HG02885 (cell line): Measurements from ENCODE around the gene MUC2.

Experiments
- ATAC-seq: cut with Tn5 transposase; IDR thresholded peaks from one replicate; pipeline ENCODE4 v1.9.1; 2021; ENCODE audit warnings: mild to moderate bottlenecking; ENCODE audit not compliant: unreplicated experiment, poor library complexity

MUC2 gene

DNA sequence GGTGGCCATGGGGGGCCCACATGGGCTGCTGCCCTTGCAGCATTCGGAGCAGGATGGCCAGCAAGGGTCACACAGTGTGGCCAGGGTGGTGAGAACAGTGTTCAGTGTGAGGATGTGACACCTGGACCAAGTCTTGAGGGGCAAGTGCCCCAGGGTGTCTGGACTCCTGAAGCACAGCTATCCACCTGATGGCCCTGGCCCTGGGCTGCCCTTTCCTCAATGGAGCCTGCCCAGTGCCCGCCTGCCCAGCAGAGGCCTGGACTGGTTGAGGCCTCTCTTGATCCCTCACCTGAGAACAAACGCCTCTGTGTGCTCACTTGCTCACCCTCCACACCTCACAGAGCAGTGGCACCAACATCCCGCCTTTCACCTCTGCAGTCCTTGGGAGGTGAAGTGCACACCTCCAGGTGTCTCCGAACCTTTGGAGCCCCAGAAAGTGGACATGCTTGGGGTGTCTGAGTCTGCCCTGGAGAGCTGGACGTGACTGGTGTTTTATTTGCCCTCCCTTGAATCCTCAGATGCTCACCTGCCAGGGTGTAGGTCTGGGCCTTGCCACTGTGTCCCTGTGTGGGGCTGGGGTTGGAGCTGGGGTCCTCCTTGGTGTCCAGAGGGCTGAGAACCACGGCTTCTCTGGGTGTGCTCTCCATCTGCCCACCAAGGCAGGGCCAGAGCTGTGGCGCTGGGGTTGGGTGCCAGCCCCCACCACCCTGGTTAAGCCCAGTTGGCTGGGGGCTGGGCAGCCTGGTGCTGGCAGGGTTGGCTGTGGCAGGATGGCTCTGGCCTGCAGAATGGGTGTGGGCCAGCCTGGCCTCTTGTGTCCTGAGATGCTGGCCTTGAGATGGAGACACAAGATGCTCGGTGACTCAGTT, 3.8 kb upstream of the MUC2 start:
- no peak for ATAC-seq

DNA sequence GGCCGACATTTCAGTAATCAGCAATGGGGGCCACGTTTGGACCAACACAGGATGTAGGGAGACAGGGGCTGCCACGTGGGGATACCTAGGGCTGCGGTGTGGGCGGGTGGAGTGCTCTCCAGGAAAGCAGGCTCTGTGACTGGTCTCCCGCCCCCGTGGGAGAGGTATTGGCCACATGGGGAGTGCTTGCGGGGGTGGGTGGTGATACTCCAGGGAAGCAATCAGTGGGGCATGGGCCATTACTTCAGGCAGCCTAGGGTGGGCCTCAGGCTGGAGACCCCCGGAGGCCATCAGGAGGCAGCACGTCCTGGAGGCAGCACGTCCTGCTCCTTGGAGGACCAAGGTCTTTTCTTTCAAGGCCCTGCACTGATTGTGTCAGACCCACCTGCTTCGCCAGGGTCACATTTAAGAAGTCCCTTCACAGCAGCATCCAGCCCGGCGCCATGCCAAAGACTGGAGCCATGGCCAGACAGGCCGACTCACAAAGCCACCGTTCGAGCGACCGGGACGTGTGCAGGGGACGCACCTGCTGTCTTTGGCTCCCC, 3.0 kb upstream of the MUC2 start:
- no peak for ATAC-seq

DNA sequence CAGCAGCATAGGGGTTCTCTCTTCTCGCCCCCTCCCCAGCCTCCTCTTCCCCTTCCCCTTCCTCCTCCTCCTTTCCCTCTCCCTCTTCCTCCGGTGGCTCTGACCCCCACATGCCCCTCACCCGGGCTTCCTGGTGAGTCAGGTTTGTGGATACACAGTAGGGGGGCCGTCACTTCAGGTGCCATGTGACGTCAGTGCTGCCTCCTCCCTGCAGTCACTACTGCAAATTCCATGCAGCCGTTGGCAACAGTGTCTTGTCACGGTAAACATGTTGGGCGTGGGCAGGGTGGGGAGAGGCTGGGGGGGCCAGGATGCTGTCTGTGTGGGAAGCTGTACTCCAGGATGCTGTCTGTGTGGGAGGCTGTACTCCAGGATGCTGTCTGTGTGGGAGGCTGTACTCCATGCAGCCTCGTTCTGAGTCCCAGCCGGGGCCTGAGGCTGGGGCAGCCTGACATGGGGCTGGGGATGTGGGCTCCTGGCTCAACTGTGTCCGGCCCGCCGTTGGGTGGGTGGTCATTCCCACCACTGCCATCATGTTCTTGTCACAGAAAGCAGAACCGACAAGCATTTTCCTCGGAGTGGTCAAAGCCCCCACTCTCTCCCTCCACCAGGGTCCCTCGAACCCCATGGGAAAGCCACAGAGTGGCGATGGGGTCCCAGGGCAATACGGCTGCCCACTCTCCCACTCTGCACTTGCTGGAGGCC, 2.4 kb upstream of the MUC2 start:
- ATAC-seq = no peak

DNA sequence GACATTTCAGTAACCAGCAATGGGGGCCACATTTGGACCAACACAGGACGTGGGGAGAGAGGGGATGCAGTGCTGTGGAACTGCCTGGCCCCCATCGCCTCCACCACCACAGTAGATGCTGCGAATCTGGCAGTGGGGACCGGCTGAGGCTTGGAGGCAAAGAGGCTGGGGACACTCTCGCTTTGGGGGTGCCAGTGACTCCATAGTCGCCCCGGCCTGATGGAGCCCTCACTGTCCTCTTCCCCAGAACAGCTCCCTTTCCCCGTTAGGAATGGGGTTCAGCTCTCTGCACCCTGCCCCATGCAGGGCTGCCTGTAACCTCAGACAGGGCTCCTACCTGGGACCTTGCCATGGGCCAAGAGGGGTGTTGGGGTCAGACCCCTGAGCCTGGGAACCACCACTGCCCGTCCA, 1.8 kb upstream of the MUC2 start:
- no peak for ATAC-seq

DNA sequence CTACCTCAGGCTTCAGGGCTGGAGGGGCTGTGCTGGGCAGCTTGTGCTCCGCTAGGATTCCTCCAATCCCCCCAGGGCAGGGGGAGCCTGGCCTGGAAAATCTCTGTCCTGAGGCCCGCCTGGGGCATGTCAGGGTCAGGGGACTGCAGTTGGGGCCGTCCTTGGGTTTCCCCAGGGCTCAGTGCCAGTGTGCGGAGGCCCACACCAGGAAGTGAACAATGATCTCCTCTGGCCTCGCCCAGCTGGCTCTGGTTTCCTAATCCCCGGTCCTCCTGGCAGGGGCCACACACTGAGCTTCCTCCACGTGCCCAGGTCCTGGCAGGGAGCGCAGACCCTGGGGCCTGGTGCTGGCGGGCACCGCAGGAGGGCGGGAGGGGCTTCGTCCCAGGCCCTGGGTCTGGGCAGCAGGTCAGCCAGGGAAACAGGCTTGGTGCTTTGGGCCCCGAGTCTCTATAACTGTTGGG, 1.4 kb upstream of the MUC2 start:
- ATAC-seq = no peak

DNA sequence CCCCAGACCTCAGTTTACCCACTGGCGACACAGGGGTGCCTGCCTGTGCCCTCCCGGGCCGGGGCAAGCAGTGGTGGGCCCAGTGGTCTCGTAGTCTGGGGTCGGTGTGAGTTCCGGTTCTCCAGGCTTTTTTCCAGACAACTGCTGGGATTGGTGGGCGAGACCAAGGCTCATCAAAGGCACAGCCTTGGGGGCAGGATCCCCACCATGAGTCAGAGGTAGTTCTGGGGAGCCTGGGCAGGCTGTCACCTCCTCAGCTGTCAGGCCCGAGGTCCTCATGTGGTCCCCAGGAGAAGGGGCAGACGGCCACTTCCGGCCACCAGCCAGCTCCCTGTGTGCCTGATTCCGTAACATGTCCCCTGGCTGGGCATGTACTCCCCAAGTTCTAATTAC, 827 bp upstream of the MUC2 start:
- no peak for ATAC-seq

DNA sequence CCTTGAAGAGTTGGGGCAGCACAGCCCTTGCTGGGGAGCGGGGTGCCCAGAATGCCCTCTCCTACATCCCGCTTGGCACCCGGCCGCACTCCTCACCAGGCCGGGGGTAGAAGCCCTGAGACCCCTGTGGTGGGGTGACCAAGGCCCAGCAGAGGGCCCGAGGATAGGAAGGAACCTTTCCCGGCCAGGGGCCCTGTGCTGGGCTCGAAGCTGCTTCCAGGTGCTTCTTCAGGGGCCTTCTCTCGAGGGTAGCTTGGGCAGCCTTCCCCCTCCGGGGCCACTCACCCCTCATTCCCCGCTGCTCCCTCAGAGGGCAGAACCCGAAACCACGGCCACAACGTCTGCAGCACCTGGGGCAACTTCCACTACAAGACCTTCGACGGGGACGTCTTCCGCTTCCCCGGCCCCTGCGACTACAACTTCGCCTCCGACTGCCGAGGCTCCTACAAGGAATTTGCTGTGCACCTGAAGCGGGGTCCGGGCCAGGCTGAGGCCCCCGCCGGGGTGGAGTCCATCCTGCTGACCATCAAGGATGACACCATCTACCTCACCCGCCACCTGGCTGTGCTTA, 752 bp downstream of the MUC2 start:
- ATAC-seq = no peak

DNA sequence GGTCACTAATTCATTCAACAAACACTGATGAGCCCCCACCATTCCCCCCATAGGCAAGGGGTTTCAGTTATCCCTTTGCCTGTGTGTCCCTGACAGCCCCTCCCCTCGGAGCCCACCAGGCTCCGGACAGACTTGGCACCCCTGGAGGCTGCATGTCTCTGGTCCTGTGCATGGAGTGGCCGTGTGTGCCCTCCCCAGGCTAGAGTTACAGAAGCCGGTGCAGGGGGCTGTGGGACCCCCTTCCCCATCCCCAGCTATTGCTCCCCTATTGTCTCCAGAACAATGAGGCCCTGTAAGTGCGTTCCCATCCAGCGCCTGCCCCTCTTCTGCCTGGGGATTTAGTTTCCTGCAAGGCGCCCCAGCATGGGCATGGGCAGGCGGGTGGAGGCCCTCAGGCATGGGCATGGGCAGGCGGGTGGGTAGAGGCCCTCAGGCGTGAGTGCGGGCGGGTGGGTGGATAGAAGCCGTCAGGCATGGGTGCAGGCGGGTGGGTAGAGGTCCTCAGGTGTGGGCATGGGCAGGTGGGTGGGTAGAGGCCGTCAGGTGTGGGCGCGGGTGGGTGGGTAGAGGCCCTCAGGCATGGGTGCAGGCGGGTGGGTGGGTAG, 1.5 kb downstream of the MUC2 start:
- ATAC-seq = no peak

DNA sequence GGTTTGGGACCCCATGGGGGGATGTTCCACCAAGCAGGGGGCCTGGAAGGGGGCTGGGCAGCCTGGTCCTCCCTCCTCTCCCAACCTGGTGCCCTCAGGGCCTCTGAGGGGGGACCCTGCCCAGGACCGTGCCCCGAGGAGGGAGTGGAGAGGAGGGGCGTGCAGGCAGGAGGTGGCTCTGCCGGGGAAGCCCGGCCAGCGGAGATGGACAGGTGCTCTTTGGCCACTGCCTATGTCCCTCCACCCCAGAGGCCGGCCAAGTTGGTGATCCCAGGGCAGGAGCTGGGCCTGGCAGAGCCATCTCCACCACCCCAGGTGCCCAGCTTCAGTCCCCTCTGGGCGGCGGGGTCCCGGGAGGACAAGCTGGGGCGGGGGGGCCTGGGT, 2.4 kb downstream of the MUC2 start:
- no peak for ATAC-seq

DNA sequence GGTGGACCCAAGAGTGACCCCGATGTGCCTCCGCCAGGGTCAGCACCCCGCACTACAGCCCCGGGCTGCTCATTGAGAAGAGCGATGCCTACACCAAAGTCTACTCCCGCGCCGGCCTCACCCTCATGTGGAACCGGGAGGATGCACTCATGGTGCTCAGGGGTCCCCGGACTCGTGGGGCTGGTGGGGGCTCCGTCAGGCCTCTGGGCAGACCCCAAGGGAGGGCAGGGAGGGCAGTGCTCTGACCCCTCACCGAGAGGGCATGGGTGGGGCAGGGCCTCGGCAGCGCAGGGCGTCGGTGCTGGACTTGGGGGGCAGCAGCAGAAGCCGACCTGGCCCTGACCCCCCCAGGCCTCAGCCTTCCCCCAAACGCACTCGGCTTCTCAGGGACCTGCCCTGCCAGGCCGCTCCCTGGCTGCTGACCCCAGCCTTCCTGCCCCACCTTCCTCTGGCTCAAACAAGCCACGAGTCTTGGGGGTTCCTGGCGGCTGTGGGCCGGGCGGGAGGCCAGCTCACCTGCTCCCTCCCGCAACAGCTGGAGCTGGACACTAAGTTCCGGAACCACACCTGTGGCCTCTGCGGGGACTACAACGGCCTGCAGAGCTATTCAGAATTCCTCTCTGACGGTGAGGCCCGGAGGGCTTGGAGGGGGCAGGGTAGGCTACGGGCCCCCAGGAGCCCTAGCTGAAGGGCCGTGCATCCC, 2.9 kb downstream of the MUC2 start:
- no peak for ATAC-seq

DNA sequence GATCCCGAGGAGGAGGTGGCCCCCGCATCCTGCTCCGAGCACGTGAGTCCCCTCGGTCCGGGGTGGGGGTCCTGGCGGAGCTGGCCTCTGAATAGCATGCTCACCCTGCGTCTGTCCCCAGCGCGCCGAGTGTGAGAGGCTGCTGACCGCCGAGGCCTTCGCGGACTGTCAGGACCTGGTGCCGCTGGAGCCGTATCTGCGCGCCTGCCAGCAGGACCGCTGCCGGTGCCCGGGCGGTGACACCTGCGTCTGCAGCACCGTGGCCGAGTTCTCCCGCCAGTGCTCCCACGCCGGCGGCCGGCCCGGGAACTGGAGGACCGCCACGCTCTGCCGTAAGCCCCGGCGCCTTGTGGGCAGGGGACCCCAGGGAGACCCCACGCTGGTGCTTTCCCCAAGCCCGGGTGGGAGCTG, 3.5 kb downstream of the MUC2 start:
- ATAC-seq = no peak

DNA sequence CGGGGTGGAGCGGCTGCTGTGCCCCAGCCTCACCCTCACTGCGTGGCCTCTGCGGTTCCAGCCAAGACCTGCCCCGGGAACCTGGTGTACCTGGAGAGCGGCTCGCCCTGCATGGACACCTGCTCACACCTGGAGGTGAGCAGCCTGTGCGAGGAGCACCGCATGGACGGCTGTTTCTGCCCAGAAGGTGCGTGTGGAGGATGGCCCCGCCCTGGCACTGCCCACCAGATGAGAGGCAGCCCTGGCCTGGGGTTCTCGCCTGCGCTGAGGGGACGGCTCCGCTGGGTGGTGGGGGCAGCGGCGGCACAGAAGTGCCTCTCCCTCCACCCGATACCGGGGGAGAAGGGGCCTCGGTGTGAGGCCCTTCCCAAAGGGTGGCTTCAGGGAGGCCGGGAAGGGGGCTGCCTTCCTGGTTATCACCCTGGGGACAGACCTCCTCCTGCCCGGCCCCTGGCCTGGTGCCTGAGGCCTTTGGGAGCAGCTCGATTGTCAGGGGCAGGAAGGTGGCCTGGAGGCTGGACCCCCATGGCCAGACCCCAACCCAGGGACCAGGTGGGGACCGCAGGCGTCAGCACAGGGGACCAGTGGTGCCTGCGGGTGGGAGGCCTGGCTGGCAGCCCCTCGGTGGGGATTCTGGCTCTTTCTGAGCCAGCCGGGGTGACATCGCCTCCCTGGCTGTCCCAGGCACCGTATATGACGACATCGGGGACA, 7.1 kb downstream of the MUC2 start:
- ATAC-seq = no peak

DNA sequence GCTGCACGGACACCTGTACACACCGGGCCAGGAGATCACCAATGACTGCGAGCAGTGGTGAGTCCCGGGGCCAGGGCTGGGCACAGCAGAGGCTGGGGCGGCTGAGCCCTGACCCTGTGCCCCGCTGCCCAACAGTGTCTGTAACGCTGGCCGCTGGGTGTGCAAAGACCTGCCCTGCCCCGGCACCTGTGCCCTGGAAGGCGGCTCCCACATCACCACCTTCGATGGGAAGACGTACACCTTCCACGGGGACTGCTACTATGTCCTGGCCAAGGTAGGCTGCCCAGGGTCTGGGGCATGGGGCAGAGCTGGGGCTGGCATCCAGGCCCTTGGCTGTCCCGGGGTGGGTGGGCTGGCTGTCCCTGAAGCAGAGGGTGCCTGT, 7.7 kb downstream of the MUC2 start:
- ATAC-seq = no peak

DNA sequence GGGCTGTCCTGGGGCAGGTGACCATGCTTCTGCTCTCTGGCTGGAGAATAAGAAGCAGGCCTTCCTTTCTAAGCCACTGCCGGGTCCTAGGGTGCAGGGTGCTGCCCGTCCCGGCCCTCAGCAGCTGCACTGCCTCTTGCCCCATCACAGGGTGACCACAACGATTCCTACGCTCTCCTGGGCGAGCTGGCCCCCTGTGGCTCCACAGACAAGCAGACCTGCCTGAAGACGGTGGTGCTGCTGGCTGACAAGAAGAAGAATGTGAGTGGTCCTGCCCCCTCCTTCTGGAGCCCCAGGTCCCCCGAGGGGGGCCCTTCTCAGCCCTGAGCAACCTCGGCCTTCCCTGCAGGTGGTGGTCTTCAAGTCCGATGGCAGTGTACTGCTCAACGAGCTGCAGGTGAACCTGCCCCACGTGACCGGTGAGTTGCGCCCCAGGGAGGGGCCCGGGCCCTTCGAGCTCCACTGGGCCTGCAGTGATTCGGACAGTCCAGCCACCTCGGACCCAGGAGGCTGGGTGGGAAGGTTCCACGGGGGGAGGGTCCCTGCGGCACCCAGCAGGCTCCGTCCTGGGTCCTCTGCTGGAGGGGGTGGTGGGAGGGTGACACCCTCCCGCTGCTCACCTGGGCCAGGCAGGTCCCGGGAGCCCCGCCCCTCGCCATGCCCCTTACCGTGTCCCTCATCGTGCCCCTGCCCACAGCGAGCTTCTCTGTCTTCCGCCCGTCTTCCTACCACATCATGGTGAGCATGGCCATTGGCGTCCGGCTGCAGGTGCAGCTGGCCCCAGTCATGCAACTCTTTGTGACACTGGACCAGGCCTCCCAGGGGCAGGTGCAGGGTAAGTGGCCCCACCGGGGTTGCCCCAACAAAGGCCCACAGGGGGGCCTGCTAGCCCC, 8.3 kb downstream of the MUC2 start:
- no peak for ATAC-seq

DNA sequence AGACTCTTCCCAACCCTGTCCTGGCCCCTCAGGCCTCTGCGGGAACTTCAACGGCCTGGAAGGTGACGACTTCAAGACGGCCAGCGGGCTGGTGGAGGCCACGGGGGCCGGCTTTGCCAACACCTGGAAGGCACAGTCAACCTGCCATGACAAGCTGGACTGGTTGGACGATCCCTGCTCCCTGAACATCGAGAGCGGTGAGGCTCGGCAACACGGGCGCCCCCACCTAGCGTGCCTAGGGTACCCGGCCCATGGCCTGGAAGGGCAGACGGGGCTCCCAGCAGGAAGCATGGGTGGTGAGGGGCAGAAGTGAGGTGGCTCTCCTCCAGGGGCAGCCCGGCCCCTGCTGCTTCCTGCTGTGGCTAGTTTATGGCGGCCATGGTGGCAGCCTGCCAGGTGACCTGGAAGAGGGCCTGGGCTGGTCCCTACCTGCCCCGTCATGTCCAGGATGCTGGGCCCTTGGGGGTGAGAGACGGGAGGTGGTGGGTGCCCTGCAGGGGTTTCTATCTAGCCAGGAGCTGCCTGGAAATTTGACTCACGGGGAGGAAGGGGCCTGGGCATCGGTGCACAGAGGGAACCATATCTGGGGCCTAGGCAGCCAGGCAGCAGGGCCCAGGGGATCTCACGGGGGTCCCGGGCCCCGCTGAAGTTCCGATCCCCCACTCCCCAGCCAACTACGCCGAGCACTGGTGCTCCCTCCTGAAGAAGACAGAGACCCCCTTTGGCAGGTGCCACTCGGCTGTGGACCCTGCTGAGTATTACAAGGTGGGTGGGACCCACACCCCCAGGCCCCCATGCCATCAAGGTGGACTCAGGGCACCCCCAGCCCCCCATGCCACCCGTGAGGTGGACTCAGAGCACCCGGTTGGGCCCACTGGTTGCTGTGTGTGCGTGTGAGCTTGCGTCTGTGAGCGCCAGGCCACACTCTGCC, 9.2 kb downstream of the MUC2 start:
- ATAC-seq = no peak

DNA sequence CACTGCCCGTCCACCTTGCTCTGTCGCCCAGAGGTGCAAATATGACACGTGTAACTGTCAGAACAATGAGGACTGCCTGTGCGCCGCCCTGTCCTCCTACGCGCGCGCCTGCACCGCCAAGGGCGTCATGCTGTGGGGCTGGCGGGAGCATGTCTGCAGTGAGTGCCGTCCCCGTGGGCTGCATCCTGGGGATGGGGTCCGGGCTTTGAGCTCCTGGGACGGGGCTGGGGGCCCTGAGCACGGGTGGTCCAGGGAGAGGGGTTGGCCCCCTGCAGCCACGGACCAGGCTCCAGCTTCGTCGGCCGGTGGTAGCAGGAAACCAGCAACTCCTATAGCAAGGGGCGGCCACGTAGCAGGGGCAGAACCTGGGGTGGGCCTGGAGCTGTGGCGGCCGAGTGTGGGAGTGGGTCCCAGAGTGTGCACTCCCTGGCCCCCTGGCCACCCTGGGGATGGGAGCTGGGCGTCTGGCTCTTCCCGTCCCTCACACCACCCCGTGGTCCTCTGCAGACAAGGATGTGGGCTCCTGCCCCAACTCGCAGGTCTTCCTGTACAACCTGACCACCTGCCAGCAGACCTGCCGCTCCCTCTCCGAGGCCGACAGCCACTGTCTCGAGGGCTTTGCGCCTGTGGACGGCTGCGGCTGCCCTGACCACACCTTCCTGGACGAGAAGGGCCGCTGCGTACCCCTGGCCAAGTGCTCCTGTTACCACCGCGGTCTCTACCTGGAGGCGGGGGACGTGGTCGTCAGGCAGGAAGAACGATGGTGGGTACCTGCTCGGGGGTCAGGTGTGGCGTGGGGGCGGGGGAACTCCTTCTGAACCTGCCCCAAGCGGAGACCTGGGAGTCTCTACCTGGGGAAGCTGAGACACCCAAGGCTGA, 10.1 kb downstream of the MUC2 start:
- ATAC-seq = no peak
